GM12874 (cell line): ENCODE measurements around the gene ELOVL5.

ENCODE experiments used
- TF ChIP-seq, protein P1 (sequence below): IDR thresholded peaks from 2 replicates; pipeline ENCODE4 v1.5.1; 2011; ENCODE audit warnings: low read depth, mild to moderate bottlenecking, control low read depth, low read length, moderate library complexity; ENCODE audit not compliant: insufficient read depth

Gene ELOVL5

DNA sequence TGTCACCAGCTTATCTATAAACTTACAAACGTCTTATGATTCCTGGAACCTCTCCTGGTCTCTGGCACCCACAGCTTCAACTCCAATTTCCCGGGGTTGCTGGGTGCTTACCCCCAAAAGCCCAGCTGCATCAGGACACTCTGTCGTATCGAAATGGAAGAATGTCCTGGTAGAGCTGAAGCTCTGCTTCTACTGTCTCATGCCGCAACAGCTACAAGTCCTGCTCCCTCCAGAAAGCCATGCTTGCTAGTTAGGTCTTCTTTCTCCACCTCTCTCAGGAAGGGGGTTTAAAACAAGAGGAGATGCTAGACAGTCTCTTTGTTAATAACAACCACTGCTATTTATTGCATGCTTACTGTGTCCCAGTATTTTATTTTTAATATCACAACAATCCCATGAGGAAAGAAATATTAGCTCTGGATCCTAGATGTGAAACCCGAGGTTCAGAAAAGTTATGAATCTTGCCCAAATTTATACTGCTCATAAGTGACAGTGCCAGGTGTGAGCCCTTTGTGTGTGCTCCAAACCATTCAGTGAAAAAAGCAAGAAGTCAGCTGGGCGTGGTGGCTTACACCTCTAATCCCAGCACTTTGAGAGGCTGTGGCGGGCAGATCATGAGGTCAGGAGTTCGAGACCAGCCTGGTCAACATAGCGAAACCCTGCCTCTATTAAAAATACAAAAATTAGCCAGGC is 117.8 kb downstream of the ELOVL5 start:
- TF ChIP-seq, protein P1, sequence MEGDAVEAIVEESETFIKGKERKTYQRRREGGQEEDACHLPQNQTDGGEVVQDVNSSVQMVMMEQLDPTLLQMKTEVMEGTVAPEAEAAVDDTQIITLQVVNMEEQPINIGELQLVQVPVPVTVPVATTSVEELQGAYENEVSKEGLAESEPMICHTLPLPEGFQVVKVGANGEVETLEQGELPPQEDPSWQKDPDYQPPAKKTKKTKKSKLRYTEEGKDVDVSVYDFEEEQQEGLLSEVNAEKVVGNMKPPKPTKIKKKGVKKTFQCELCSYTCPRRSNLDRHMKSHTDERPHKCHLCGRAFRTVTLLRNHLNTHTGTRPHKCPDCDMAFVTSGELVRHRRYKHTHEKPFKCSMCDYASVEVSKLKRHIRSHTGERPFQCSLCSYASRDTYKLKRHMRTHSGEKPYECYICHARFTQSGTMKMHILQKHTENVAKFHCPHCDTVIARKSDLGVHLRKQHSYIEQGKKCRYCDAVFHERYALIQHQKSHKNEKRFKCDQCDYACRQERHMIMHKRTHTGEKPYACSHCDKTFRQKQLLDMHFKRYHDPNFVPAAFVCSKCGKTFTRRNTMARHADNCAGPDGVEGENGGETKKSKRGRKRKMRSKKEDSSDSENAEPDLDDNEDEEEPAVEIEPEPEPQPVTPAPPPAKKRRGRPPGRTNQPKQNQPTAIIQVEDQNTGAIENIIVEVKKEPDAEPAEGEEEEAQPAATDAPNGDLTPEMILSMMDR = no peak

DNA sequence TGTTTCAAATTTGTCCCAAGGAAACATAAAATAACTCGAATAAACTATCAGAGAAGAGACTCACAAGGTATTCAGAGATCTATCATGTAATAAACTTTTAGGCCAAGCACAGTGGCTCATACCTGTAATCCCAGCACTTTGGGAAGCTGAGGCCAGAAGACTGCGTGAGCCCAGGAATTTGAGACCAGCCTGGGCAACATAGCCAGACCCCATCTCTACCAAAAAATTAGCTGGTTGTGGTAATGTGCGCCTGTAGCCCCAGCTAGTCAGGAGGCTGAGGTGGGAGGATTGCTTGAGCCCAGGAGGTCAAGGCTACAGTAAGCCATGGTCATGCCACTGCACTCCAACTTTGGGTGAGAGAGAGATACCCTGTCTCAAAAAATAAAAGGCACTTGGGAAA is 120.9 kb downstream of the ELOVL5 start:
- TF ChIP-seq, protein P1 = no peak

DNA sequence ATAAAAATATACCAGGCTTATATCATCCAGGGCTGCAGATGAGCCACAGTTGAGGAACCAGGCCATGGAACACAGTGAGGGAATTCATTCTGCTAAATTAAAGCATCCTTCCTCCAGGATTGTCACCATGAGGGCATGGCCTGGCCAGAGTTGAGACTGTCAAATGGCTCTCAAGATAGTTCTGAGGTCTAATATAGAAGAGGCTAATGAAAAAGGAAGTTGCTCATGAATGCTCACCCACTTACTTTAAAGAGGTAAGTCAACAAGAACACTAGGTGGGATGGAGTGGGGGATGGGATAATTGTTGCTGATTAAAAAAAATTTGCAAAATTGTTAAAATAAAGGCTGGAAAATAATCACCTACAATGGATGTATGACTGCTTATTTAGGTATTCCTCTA is 128.1 kb downstream of the ELOVL5 start:
- TF ChIP-seq, protein P1 = no peak
